GM18951 (cell line): ENCODE measurements around the gene TMEM131L.
A peak's percentile ranks its signal among the peaks of the same experiment; 100 is the strongest.
"Not testable (repeated sequence)": the region's sequence is repeated elsewhere in the genome, so short reads cannot be mapped to it uniquely, and the experiment has no call there.

Experiments used
- POLR2A ChIP-seq: IDR thresholded peaks from 4 replicates; pipeline ENCODE4 v1.6.1; 2011; ENCODE audit warnings: mild to moderate bottlenecking; ENCODE audit not compliant: insufficient read length, insufficient read depth; ENCODE audit errors: extremely low read depth
- in situ Hi-C: fragments of 300-500 bp; cut with MboI; formaldehyde crosslinking; loops from one replicate; pipeline ENCODE4 v1.12.0; 2022; ENCODE audit warnings: low sequenced_read_pairs, mixed read lengths, inconsistent platforms; ENCODE audit not compliant: unreplicated experiment

The TMEM131L gene

DNA sequence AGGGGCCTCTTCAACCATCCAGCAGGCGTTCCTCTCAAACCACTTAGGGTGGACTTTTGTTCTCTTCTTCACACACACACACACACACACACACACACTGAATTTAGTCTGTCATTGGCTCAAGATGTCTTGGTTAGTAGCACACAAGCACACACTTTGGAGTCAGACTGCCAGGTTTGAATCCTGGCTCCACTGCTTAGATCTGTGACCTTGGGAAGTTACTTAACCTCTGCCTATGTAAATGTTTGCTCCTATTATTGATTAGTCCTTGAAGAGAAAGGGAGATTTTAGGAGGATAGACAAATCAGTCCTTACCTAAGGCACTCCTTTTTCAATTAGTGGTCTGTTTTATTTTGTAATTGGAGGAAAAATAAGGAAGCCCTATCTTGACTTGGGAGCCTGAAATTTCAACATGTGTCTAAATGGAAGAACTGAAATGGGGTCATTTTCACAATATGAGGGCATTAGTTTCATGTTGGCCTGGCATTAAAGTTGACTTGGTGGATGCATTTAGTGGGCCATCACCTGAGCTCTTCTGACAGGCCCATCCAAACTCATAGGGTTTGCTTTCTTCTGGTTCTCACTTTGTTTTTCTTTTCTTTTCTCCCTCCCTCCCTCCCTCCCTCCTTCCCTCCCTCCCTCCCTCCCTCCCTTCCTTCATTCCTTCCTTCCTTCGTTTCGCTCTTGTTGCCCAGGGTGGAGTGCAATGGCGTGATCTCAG, 13.3 kb upstream of the TMEM131L start:
- in situ Hi-C loops, result no loop called here
- TF ChIP-seq POLR2A, result no peak

- no peak for TF ChIP-seq POLR2A
- in situ Hi-C loops, result no loop called here
Observed at GRCh38 chr4:153453402-153453801, 12.8 kb upstream of the TMEM131L start.

DNA sequence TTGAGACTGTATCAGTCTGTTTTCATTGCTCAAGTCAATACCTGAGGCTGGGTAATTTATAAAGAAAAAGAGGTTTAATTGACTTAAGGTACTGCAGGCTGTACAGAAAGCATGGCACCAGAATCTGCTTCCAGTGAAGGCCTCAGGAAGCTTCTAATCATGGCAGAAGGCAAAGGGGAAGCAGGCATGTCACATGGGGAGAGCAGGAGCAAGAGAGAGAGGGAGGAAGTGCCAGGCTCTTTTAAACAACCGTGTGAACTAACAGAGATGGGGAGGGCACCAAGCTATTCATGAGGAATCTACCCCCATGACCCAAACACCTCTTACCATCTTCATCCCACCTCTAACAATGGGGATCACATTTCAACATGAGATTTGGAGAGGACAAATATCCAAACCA, 7.2 kb upstream of the TMEM131L start:
- in situ Hi-C loops, result no loop called here
- no peak for TF ChIP-seq POLR2A

DNA sequence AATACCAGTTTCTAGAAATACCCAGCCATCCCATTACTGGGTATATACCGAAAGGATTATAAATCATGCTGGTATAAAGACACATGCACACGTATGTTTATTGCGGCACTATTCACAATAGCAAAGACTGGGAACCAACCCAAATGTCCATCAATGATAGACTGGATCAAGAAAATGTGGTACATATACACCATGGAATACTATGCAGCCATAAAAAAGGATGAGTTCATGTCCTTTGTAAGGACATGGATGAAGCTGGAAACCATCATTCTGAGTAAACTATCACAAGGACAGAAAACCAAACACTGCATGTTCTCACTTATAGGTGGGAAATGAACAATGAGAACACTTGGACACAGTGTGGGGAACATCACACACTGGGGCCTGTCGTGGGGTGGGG, 4.6 kb upstream of the TMEM131L start:
- in situ Hi-C loops, result loop anchor here (10.0 kb wide), 1 partner anchor 113 kb away; no protein-coding TSS in a partner anchor

- no peak for TF ChIP-seq POLR2A
- in situ Hi-C loops, result loop anchor here (10.0 kb wide), 1 partner anchor 111 kb away; no protein-coding TSS in a partner anchor
Observed at GRCh38 chr4:153464068-153464467, 2.1 kb upstream of the TMEM131L start.

- TF ChIP-seq POLR2A, result no peak
- in situ Hi-C loops, result loop anchor here (10.0 kb wide), 1 partner anchor 110 kb away; no protein-coding TSS in a partner anchor
Observed at GRCh38 chr4:153465140-153465539, 1.0 kb upstream of the TMEM131L start.

- no peak for TF ChIP-seq POLR2A
- in situ Hi-C loops, result loop anchor here (10.0 kb wide), 1 partner anchor 109 kb away; no protein-coding TSS in a partner anchor
Observed at GRCh38 chr4:153465615-153466080, 512 bp upstream of the TMEM131L start.

GRCh38 chr4:153466949-153467896, 1.1 kb downstream of the TMEM131L start:
- TF ChIP-seq POLR2A, result peak; percentile 72
- in situ Hi-C loops, result loop anchor here (10.0 kb wide), 1 partner anchor 108 kb away; no protein-coding TSS in a partner anchor

GRCh38 chr4:153467897-153468262, 1.7 kb downstream of the TMEM131L start:
- TF ChIP-seq POLR2A, result no peak
- in situ Hi-C loops, result loop anchor here (10.0 kb wide), 1 partner anchor 107 kb away; no protein-coding TSS in a partner anchor

DNA sequence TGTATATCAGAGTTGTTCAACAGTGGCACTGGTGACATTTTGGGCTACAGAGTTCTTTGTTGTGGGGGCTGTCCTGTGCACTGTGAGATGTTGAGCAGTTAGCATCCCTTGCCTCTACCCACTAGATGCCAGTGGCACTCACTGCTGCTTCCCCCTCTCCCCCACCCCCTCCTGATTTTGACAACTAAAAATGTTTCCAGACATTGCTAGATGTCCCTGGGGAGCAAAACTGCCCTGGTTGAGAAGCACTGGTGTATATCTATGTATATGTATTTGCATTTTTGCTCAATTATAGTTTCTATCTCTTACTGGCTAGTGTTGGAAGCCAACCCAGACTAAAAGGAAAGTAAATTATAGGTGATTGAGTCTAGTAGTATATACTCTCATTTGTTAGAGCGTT, 2.4 kb downstream of the TMEM131L start:
- TF ChIP-seq POLR2A, result peak; percentile 35
- in situ Hi-C loops, result loop anchor here (10.0 kb wide), 1 partner anchor 106 kb away; no protein-coding TSS in a partner anchor

DNA sequence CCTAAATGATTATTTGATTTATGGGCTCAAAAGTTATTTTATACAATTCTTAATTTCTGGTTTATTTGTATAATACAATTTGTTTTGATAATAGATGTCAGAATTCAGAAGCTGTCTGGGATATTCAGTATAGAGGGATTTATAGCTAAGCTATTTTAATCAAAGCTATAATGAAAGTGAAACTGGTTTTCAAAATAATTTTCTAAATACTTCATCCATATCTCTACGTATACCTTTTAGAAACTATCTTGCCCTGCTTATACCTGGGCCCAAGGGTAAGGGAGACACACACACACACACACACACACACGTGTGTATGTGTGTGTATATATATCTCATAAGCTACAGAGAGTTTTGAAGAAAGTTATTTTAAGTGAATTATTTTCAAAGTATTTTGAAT, 2.9 kb downstream of the TMEM131L start:
- TF ChIP-seq POLR2A, result no peak

DNA sequence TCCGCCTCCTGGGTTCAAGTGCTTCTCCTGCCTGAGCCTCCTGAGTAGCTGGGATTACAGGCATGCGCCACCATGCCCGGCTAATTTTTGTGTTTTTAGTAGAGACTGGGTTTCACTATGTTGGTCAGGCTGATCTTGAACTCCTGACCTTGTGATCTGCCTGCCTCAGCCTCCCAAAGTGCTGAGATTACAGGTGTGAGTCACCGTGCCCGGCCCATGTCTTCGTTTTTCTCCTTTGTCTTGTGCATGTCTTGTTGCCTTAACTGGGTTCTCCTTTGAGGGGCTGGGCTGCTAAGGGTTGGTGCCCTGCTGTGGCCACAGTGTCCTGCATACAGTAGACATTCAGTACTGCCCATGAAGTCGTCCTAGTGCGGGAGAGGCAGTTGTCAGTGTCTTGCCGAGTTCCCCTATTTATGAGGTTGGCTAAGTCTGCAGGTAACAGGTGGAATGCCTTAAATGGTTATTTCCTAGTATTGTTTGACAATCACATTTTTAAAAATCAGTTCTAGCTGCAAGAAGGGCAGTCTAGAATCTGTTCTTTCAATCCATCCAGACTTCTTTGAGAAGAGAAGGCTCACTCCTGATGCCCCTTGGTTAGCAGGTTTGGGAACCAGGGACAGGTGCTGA, 5.0 kb downstream of the TMEM131L start:
- in situ Hi-C loops, result not testable (repeated sequence)

More for the DNA sequence above, 2.9 kb downstream of the TMEM131L start:
- in situ Hi-C loops, result loop anchor here (10.0 kb wide), 1 partner anchor 106 kb away; no protein-coding TSS in a partner anchor

DNA sequence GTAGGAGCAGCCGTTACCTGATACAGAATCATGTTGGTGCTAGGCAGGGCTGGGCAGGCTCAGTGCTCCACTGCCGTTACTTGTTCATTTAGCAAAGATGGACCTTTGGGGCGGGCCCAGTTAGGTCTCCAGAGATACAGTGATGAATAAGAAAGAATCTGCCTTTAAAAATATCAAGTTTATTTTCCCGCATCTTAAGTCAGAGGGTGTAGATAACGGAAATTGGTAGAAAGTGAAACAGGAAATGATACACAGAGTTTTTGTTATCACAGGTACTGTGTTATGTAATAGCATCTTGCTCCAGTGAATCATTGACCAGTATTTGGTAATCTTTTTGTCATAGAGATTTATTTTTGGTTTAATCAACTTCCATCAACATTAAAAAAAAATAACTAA, 5.5 kb downstream of the TMEM131L start:
- in situ Hi-C loops, result no loop called here
- no peak for TF ChIP-seq POLR2A
